Measurements from ENCODE around the gene WDR82.

The WDR82 gene

DNA sequence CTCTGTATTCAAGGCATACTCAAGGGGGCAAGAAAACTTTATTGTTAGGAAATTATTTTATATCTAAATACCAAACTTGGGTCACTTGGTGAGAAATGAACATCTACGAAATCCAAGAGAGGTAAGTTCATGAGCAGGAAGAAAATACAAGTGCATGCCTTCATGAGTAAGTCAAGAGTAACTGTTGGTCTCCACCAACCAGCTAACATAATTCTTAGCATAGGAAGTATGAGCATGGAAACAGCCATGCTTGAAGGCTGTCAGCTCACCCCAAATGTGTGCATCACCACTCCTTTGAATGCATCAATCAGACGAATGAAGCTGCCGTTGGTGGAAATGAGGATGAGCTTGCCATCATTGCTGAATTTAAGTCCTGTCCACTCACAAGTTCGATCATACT, 19.0 kb downstream of the WDR82 start:
- Histone ChIP-seq H3K9me3 (ENCODE audit: insufficient read depth, low read depth, low read length) (no peaks in the 10 kb centered on the region), H3K27me3 (ENCODE audit: insufficient read depth, low read length) (no peaks in the 10 kb centered on the region), H3K4me1 (ENCODE audit: insufficient read depth, low read length) (no peaks in the 10 kb centered on the region), H3K4me3 (ENCODE audit: low read length) (no peak overlapping the region), H3K27ac (ENCODE audit: low read length) (no peak overlapping the region), H3K36me3 (ENCODE audit: insufficient read depth, low read depth, low read length) (peaks cover 99% of the 10 kb centered on the region), H3K9ac (ENCODE audit: low read depth, low read length) (no peak overlapping the region)

DNA sequence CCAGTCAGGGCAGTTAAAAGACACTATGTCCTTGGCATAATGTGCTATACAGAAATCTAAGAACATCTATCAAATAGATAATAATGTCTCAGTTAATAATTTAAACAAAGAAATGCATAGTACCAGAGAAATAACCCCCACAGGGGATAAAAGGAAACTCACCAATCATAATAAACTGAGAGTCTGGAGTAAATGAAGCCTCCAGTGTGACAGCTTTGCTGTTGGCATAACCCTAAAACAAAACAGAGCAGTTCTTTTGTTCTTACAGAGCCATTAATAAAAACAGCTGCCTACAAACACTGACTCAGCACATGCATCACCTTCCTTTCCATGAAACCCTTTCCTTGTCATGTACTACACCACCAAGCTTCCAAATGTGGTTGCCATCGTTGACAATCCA, 19.4 kb downstream of the WDR82 start:
- Histone ChIP-seq H3K4me3 (ENCODE audit: low read length) (no peak overlapping the region), H3K9me3 (ENCODE audit: insufficient read depth, low read depth, low read length) (no peaks in the 10 kb centered on the region), H3K27me3 (ENCODE audit: insufficient read depth, low read length) (no peaks in the 10 kb centered on the region), H3K27ac (ENCODE audit: low read length) (no peak overlapping the region), H3K4me1 (ENCODE audit: insufficient read depth, low read length) (no peaks in the 10 kb centered on the region), H3K9ac (ENCODE audit: low read depth, low read length) (no peak overlapping the region), H3K36me3 (ENCODE audit: insufficient read depth, low read depth, low read length) (peaks cover 99% of the 10 kb centered on the region)

DNA sequence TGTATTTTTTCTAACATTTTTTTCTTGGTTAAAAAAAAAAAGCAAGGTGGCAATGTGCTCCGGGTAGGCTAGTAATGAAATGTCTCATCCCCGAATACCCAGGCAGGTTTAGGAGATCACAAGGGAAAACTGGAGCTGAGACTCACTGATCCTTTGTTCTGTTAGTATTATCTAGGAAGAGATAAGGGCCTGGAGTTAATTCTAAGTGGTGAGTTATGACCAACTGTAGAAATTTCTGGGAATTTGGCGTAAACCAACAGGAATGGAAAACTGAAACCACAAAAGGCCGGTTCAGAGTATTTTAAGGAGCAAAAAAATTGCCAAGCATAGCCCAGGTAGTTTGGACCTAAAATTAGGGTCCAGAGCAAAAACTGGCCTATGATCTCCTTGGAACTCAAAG, 20.5 kb downstream of the WDR82 start:
- H3K4me1 ChIP-seq (ENCODE audit: insufficient read depth, low read length): no peaks in the 10 kb centered on the region
- no peaks in the 10 kb centered on the region for H3K9me3 ChIP-seq (ENCODE audit: insufficient read depth, low read depth, low read length)
- no peaks in the 10 kb centered on the region for H3K27me3 ChIP-seq (ENCODE audit: insufficient read depth, low read length)
- H3K4me3 ChIP-seq (ENCODE audit: low read length): no peak overlapping the region
- peaks cover 99% of the 10 kb centered on the region for H3K36me3 ChIP-seq (ENCODE audit: insufficient read depth, low read depth, low read length)
- H3K9ac ChIP-seq (ENCODE audit: low read depth, low read length): no peak overlapping the region
- no peak overlapping the region for H3K27ac ChIP-seq (ENCODE audit: low read length)

DNA sequence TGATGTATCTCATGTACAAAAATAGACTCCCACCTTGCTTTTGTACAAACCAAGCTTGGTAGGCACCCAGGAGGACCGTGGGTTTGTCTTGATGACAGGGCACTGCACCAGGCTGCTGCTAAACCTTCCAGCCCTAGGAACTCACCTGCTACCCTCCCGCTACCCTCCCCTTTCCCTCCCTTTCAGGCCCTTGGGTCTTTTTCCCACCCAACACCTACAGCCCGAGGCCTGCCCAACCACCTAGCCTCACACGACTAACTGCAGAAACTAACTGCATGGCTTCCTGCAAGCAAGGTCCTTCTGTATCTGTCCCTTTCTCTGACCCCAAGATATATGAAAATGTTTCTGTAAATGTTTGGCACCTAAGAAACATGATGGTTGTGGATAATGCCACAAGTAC, 21.8 kb downstream of the WDR82 start:
- Histone ChIP-seq H3K9me3 (ENCODE audit: insufficient read depth, low read depth, low read length) (no peaks in the 10 kb centered on the region), H3K9ac (ENCODE audit: low read depth, low read length) (no peak overlapping the region), H3K27me3 (ENCODE audit: insufficient read depth, low read length) (no peaks in the 10 kb centered on the region), H3K36me3 (ENCODE audit: insufficient read depth, low read depth, low read length) (peaks cover 99% of the 10 kb centered on the region), H3K27ac (ENCODE audit: low read length) (no peak overlapping the region), H3K4me1 (ENCODE audit: insufficient read depth, low read length) (no peaks in the 10 kb centered on the region), H3K4me3 (ENCODE audit: low read length) (no peak overlapping the region)

DNA sequence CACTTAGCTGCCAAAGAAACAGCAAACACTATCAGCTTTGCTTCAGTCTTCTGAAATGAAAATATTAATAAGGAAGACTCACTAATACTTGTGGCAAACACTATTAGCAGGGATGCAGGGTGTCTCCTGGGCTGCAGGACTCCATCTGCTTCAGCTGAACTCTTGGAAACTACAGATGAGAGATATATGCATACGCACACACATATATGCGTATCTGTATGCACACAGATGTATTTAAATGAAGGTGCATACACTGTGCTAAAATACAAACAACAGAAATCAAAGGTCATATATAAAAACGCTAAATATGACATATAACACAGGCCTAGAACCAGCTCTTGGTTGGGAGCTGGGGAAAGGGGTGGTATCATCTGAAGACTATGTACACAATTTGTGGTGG, 22.3 kb downstream of the WDR82 start:
- Histone ChIP-seq H3K4me1 (ENCODE audit: insufficient read depth, low read length) (no peaks in the 10 kb centered on the region), H3K4me3 (ENCODE audit: low read length) (no peak overlapping the region), H3K27me3 (ENCODE audit: insufficient read depth, low read length) (no peaks in the 10 kb centered on the region), H3K36me3 (ENCODE audit: insufficient read depth, low read depth, low read length) (peaks cover 99% of the 10 kb centered on the region), H3K9me3 (ENCODE audit: insufficient read depth, low read depth, low read length) (no peaks in the 10 kb centered on the region), H3K9ac (ENCODE audit: low read depth, low read length) (no peak overlapping the region), H3K27ac (ENCODE audit: low read length) (no peak overlapping the region)

- peaks cover 94% of the 10 kb centered on the region for H3K36me3 ChIP-seq (ENCODE audit: insufficient read depth, low read depth, low read length)
- no peak overlapping the region for H3K4me3 ChIP-seq (ENCODE audit: low read length)
- no peaks in the 10 kb centered on the region for H3K9me3 ChIP-seq (ENCODE audit: insufficient read depth, low read depth, low read length)
- H3K27ac ChIP-seq (ENCODE audit: low read length): no peak overlapping the region
- no peaks in the 10 kb centered on the region for H3K4me1 ChIP-seq (ENCODE audit: insufficient read depth, low read length)
- H3K9ac ChIP-seq (ENCODE audit: low read depth, low read length): no peak overlapping the region
- no peaks in the 10 kb centered on the region for H3K27me3 ChIP-seq (ENCODE audit: insufficient read depth, low read length)
Observed at GRCh38 chr3:52254608-52255007, 23.8 kb downstream of the WDR82 start.

DNA sequence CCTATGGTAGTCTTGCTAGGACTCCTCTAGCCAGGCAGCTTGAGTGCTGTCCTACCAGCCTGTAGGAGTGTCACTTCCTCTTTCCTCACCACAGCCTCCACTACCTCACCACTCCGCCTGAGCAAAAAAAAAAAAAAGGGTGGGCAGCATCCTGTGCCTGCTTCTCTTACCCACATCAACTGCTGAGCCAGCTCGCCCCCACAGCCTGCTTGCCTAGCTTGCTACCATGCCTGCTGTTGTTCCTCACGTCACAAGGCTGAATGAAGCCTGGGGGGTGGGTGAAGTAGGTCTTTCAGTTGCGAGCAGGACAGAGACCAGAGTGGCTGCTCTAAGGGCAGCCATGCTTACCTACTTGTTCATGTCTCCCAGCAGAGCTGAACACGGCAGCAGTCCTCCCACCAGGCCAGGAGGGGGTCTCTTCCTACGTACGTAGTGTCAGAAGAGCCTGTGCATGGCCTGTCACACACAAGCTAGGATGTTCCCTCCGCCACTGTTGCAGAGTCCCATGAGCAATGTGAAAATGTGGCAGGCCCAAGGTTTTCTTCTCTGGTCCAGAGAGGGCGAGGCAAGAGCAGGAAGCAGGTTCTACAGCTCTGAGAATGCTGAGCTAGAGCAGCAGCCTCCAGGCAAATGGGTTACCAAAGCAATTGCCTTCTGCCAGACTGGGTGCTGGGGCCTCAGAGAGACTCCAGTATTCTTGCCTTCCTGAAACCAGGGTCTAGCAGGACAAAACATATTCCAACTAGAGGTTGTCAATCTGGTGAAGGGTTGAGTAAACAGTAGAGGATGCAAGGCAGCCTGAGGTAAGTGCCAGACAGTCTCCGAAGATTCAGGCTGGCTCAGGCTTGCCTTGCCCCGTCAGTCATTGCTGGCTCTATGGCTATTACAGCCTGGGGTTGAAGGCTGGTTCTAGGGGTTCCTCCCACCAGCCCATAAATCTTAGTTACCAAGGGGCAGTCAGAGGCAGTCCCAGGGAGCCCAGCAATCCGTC, 24.8 kb downstream of the WDR82 start:
- Histone ChIP-seq H3K27me3 (ENCODE audit: insufficient read depth, low read length) (no peaks in the 10 kb centered on the region), H3K4me3 (ENCODE audit: low read length) (no peak overlapping the region), H3K4me1 (ENCODE audit: insufficient read depth, low read length) (no peaks in the 10 kb centered on the region), H3K36me3 (ENCODE audit: insufficient read depth, low read depth, low read length) (peaks cover 86% of the 10 kb centered on the region), H3K27ac (ENCODE audit: low read length) (no peak overlapping the region), H3K9ac (ENCODE audit: low read depth, low read length) (no peak overlapping the region), H3K9me3 (ENCODE audit: insufficient read depth, low read depth, low read length) (no peaks in the 10 kb centered on the region)

DNA sequence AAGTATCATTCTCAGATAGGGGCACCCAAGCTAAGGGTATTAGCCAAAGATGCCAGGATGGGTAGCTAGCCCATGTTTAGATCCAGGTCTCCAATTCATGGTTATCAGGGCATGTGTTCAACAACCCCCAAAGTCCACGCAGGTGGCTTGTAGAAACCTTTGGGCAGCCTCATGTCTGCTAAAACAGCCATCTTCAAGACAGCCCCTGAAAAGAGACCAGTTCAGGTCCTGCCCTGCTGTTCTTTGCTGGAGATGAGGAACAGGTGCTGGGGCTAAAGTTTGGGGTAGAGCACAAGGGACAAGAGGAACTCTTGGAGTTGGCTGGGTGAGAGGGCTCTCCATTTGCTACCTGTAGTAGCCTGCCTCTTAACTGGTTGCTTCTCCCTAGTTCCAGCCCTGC, 28.3 kb downstream of the WDR82 start:
- no peak overlapping the region for H3K27ac ChIP-seq (ENCODE audit: low read length)
- H3K27me3 ChIP-seq (ENCODE audit: insufficient read depth, low read length): peaks cover 26% of the 10 kb centered on the region
- H3K36me3 ChIP-seq (ENCODE audit: insufficient read depth, low read depth, low read length): peaks cover 51% of the 10 kb centered on the region
- H3K4me3 ChIP-seq (ENCODE audit: low read length): no peak overlapping the region
- no peak overlapping the region for H3K9ac ChIP-seq (ENCODE audit: low read depth, low read length)
- H3K9me3 ChIP-seq (ENCODE audit: insufficient read depth, low read depth, low read length): no peaks in the 10 kb centered on the region
- no peaks in the 10 kb centered on the region; the same call in 1 of the 2 replicates for H3K4me1 ChIP-seq (ENCODE audit: insufficient read depth, low read length)

DNA sequence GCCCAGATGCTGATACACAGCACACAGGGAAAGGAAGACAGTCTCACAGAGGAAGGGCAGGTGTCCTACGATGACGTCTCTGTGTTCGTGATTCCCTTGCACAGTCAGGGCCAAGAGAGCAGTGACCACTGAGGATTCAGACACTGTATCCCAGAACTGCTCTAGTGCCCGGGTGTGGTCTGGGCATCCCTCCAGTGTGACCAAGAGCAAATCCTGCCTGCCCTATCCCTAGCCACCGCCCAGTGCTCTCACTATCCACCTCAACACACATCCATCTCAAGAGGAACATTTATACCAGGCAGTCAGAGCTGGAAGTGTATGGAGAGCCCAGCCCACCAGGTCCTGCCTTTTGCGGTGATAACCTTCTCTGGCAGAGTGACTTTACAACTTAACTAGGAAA, 28.8 kb downstream of the WDR82 start:
- H3K4me3 ChIP-seq (ENCODE audit: low read length): no peak overlapping the region
- H3K4me1 ChIP-seq (ENCODE audit: insufficient read depth, low read length): no peaks in the 10 kb centered on the region; the same call in 1 of the 2 replicates
- peaks cover 48% of the 10 kb centered on the region for H3K36me3 ChIP-seq (ENCODE audit: insufficient read depth, low read depth, low read length)
- no peak overlapping the region for H3K27ac ChIP-seq (ENCODE audit: low read length)
- H3K9ac ChIP-seq (ENCODE audit: low read depth, low read length): no peak overlapping the region
- peaks cover 30% of the 10 kb centered on the region for H3K27me3 ChIP-seq (ENCODE audit: insufficient read depth, low read length)
- no peaks in the 10 kb centered on the region for H3K9me3 ChIP-seq (ENCODE audit: insufficient read depth, low read depth, low read length)

GRCh38 chr3:52248816-52249547, 29.5 kb downstream of the WDR82 start:
- no peak overlapping the region for H3K4me3 ChIP-seq (ENCODE audit: low read length)
- peaks cover 37% of the 10 kb centered on the region for H3K27me3 ChIP-seq (ENCODE audit: insufficient read depth, low read length)
- peaks cover 41% of the 10 kb centered on the region for H3K36me3 ChIP-seq (ENCODE audit: insufficient read depth, low read depth, low read length)
- H3K4me1 ChIP-seq (ENCODE audit: insufficient read depth, low read length): no peaks in the 10 kb centered on the region; the same call in 1 of the 2 replicates
- H3K9me3 ChIP-seq (ENCODE audit: insufficient read depth, low read depth, low read length): no peaks in the 10 kb centered on the region
- H3K9ac ChIP-seq (ENCODE audit: low read depth, low read length): no peak overlapping the region
- no peak overlapping the region for H3K27ac ChIP-seq (ENCODE audit: low read length)

DNA sequence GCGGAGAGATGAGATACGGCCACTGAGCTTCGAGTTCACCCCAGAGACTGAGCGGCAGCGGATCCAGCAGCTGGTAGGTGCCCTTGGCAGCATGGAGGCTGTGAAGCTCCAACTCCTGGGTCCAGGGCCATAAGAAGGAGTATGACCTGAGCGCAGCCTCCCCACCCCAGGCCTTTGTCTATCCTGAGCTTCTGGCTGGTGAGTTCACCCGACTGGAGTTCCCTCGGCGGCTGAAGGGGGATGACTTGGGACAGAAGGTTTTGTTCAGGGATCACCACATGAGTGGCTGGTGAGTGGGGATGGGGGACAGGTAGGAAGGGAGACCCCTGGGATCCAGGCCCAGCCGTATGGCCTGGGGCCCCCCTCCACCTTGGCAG, 30.3 kb downstream of the WDR82 start:
- Histone ChIP-seq H3K9ac (ENCODE audit: low read depth, low read length) (no peak overlapping the region), H3K4me3 (ENCODE audit: low read length) (no peak overlapping the region), H3K4me1 (ENCODE audit: insufficient read depth, low read length) (no peaks in the 10 kb centered on the region; the same call in 1 of the 2 replicates), H3K36me3 (ENCODE audit: insufficient read depth, low read depth, low read length) (peaks cover 32% of the 10 kb centered on the region), H3K9me3 (ENCODE audit: insufficient read depth, low read depth, low read length) (no peaks in the 10 kb centered on the region), H3K27ac (ENCODE audit: low read length) (no peak overlapping the region), H3K27me3 (ENCODE audit: insufficient read depth, low read length) (peaks cover 45% of the 10 kb centered on the region)
